Measurements from ENCODE around the gene ZNF549. TPM values are rescaled to one million over a fixed set of nuclear protein-coding genes. Genes with fewer than 3 reads are reported as not detected.

ZNF549 gene
- total RNA-seq, 1 donor from 2014 or later = 11.5 TPM

DNA sequence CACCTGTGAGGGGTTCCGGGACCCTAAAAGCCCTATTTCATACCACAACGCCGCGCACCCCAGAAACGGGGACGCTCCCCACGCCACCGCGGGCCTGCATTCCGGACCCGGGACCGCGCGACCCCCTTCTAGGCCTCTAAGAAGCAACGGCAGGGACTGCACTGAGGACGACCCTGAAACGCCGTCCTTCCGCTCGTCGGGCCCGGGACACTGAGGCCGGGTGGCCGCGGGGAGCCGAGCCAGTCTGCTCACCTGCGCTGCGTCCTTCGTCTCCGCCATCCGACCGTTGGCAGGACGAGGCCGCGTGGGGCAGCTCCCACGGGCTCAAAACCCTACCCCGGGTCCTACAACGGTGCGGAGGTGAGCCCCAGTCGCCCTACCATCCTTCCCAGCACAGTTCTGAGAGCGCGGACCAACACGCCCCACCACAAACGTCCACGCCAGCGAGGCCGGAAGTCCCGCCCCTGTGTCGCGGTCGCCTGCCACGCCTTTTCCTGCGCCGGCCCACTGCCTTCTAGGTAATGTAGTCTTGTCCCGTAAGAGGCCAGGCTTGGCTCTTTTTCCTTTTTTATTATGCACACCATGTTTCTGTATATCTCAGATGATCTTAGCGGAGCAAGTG, 32.4 kb downstream of the ZNF549 start, which contains the start of gene ZNF550:
Gene ZNF550, minus strand, starts transcription at position 460 of the 622 bp plus-strand sequence. Its CDS starts 181 bp downstream, at position 279.
- Mint-ChIP-seq H3K4me1 (ENCODE audit: low read depth) (peaks cover 27% of the 10 kb centered on the region), H3K4me3 (ENCODE audit: low read depth) (peak within 1 kb of the TSS; percentile 93), H3K27ac (peak within 1 kb of the TSS; percentile 92), H3K9me3 (ENCODE audit: low read depth) (peaks cover 38% of the 10 kb centered on the region), H3K27me3 (no peaks in the 10 kb centered on the region), H3K36me3 (ENCODE audit: insufficient read depth) (peaks cover 35% of the 10 kb centered on the region)
- TF ChIP-seq, protein P1, sequence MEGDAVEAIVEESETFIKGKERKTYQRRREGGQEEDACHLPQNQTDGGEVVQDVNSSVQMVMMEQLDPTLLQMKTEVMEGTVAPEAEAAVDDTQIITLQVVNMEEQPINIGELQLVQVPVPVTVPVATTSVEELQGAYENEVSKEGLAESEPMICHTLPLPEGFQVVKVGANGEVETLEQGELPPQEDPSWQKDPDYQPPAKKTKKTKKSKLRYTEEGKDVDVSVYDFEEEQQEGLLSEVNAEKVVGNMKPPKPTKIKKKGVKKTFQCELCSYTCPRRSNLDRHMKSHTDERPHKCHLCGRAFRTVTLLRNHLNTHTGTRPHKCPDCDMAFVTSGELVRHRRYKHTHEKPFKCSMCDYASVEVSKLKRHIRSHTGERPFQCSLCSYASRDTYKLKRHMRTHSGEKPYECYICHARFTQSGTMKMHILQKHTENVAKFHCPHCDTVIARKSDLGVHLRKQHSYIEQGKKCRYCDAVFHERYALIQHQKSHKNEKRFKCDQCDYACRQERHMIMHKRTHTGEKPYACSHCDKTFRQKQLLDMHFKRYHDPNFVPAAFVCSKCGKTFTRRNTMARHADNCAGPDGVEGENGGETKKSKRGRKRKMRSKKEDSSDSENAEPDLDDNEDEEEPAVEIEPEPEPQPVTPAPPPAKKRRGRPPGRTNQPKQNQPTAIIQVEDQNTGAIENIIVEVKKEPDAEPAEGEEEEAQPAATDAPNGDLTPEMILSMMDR (IDR thresholded peaks at IDR 0.05; ENCODE audit: unreplicated experiment) = no peak
- peak; percentile 63 for DNase-seq (ENCODE audit: low spot score, unreplicated experiment)

DNA sequence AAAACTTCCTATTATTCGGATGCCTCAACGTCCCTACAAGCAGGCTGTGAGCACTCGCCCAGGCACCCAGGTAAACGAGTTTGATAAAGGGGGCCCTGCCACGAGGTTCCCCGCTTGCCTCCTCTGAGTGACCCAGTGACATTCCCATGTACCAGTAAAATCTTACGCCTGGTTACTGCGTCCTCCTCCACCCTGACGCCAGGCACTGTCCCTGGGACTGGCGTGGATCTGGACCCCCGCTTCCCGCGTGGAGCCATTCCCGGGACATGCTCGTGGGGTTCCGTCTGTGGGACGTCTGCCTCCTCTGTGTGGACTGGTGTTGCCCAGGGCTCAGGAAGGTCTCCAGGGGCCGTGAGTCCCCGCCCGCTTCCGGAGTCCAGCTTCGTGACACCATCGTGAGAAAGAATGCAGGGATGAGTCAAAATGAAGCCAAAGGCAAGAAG, 32.9 kb downstream of the ZNF549 start:
- Mint-ChIP-seq H3K9me3 (ENCODE audit: low read depth) (peaks cover 36% of the 10 kb centered on the region), H3K4me1 (ENCODE audit: low read depth) (peaks cover 27% of the 10 kb centered on the region), H3K4me3 (ENCODE audit: low read depth) (peak overlapping the region; percentile 93), H3K27ac (peak overlapping the region; percentile 92), H3K27me3 (no peaks in the 10 kb centered on the region), H3K36me3 (ENCODE audit: insufficient read depth) (peaks cover 31% of the 10 kb centered on the region)
- TF ChIP-seq, protein P1 (IDR thresholded peaks at IDR 0.05; ENCODE audit: unreplicated experiment) = no peak
- DNase-seq (ENCODE audit: low spot score, unreplicated experiment) = no peak

DNA sequence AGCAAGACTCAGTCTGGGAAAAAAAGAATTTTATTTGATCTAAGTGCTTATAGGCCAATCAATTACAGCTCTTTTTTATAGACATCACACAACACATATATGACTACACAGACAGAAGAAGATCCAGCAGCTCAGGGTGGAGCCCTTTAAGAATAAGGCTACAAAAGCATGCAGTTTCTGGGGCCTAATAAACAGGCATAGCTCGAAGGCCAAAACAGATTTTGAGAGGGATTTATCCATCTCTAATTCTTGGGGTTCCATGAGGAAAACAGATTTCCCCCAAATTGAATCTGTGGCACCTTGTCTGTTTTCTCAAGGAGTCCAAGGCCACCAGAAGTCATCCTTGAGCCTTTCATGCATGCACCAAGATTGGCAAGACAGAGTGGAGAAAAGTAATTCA, 36.4 kb downstream of the ZNF549 start:
- H3K9me3 Mint-ChIP-seq (ENCODE audit: low read depth) = peaks cover 60% of the 10 kb centered on the region
- H3K4me1 Mint-ChIP-seq (ENCODE audit: low read depth) = peaks cover 9% of the 10 kb centered on the region
- H3K27ac Mint-ChIP-seq = no peak overlapping the region
- no peak for DNase-seq (ENCODE audit: low spot score, unreplicated experiment)
- H3K36me3 Mint-ChIP-seq (ENCODE audit: insufficient read depth) = peaks cover 15% of the 10 kb centered on the region
- TF ChIP-seq, protein P1 (IDR thresholded peaks at IDR 0.05; ENCODE audit: unreplicated experiment) = no peak
- no peak overlapping the region for H3K4me3 Mint-ChIP-seq (ENCODE audit: low read depth)
- H3K27me3 Mint-ChIP-seq = no peaks in the 10 kb centered on the region

DNA sequence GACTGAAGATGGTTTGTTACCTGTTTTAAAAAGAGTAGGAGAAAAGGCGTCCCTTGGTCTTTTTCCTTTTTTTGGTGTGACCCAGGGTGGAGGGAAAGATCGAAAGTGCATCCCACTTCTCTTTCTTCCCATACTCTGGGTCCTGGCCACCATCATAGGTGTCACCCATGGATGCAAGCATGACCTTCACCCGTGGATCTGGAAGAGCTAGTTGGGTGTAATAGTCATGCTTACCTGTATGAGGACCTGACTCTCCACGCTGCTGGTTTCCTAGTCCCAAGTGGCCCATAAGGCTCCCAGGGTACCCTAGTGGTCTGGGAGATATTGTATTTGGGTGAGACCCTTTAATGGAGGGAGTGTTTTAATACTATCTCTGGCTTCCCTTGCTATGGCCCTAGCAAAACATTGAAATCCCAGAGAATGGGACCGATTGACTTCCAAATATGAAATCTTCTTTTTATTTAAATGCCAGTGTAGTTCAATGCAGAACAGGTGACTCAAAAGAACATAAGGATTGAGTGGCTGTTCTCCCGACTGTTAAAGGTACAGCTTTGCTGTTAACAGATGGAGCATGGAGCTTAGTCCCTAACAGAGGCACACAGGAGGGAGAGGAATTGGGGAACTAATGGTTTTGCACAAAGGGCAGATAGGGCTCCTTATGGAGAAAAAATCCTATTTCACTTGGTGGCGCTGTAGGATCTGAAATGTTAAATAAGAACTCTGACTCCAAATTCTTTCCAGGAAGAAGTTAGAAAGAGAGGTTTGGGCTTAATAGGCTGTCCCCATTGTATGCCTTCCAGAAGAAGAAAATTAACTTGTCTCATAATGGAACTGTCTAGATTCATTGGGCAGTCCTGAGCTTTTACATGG, 39.5 kb downstream of the ZNF549 start:
- TF ChIP-seq, protein P1 (IDR thresholded peaks at IDR 0.05; ENCODE audit: unreplicated experiment) = no peak
- peaks cover 62% of the 10 kb centered on the region for H3K9me3 Mint-ChIP-seq (ENCODE audit: low read depth)
- H3K36me3 Mint-ChIP-seq (ENCODE audit: insufficient read depth) = peaks cover 27% of the 10 kb centered on the region
- H3K4me1 Mint-ChIP-seq (ENCODE audit: low read depth) = no peaks in the 10 kb centered on the region
- no peaks in the 10 kb centered on the region for H3K27me3 Mint-ChIP-seq
- H3K27ac Mint-ChIP-seq = no peak overlapping the region
- no peak overlapping the region for H3K4me3 Mint-ChIP-seq (ENCODE audit: low read depth)
- DNase-seq (ENCODE audit: low spot score, unreplicated experiment) = no peak

DNA sequence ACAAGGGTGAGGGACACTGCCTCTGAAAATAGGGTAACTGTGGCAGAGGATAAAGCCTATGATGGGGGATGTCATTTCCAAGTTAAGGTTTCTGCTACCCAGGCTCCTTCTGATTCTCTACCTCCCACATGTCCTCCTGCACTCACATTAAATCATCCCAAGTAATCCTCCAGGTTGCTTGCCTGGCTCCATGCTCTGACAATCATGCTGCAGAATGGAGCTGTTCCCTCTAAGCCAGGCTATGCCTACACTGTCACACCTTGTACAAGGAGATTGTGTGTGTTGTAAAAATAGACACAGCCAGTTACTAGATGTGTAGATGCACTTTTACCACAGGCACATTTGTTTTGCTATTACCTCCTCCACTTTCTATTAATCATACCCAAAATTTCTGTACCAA, 43.6 kb downstream of the ZNF549 start:
- Mint-ChIP-seq H3K9me3 (ENCODE audit: low read depth) (peaks cover 72% of the 10 kb centered on the region), H3K27ac (no peak overlapping the region), H3K4me1 (ENCODE audit: low read depth) (no peaks in the 10 kb centered on the region), H3K4me3 (ENCODE audit: low read depth) (no peak overlapping the region), H3K36me3 (ENCODE audit: insufficient read depth) (peaks cover 58% of the 10 kb centered on the region), H3K27me3 (no peaks in the 10 kb centered on the region)
- TF ChIP-seq, protein P1 (IDR thresholded peaks at IDR 0.05; ENCODE audit: unreplicated experiment) = no peak
- DNase-seq (ENCODE audit: low spot score, unreplicated experiment) = no peak

Measured in progenitor cell of endocrine pancreas (in vitro differentiated cells).